CD8-positive, alpha-beta memory T cell (primary cell): Measurements from ENCODE around the gene KRTAP10-1. TPM values are rescaled to one million over a fixed set of nuclear protein-coding genes. Genes with fewer than 3 reads are reported as not detected.
A peak's percentile ranks its signal among the peaks of the same experiment; 100 is the strongest.

ENCODE experiments used
- CTCF ChIA-PET: fragments of 350-600 bp; sonication (Branson Sonifier 250); formaldehyde crosslinking; loops from one replicate; lab custom pipeline; 2021; ENCODE audit warnings: antibody characterized with exemption; lab: Charles Lee
- POLR2A ChIA-PET: fragments of 350-600 bp; sonication (Branson Sonifier 250); formaldehyde crosslinking; loops from one replicate; lab custom pipeline; 2021; ENCODE audit warnings: antibody characterized with exemption; lab: Charles Lee
- DNase-seq, 5 donors: peaks; one replicate each; pipeline versions ENCODE4 v3.0.0 to v3.0.0-alpha.2; 2020 to 2022; ENCODE audit warnings: mixed read lengths in 1 of 5
- H3K27ac ChIP-seq: one replicate; pipeline ENCODE4 v1.7.0; 2013; ENCODE audit warnings: low read depth, mild to moderate bottlenecking, low read length, moderate library complexity
- H3K27me3 ChIP-seq: 2 replicates; pipeline ENCODE4 v1.7.0; 2013; ENCODE audit warnings: low read length, mild to moderate bottlenecking; ENCODE audit not compliant: insufficient read depth, poor library complexity, severe bottlenecking
- H3K36me3 ChIP-seq: 2 replicates; pipeline ENCODE4 v1.7.0; 2013; ENCODE audit warnings: mild to moderate bottlenecking, low read length, moderate library complexity; ENCODE audit not compliant: insufficient read depth
- H3K4me1 ChIP-seq: 2 replicates; pipeline ENCODE4 v1.7.0; 2013; ENCODE audit warnings: mild to moderate bottlenecking, low read length, moderate library complexity; ENCODE audit not compliant: insufficient read depth
- H3K4me3 ChIP-seq: 2 replicates; pipeline ENCODE4 v1.7.0; 2013; ENCODE audit warnings: mild to moderate bottlenecking, low read length
- H3K9me3 ChIP-seq: 2 replicates; pipeline ENCODE4 v1.7.0; 2013; ENCODE audit warnings: mild to moderate bottlenecking, low read length
- H3K27ac Mint-ChIP-seq, 8 donors: one replicate each; pipeline ENCODE4 v1.8.0; 2020 to 2021; ENCODE audit warnings: mixed read lengths in 8 of 8, mild to moderate bottlenecking in 6 of 8, inconsistent platforms in 3 of 8, moderate library complexity in 3 of 8
- H3K27me3 Mint-ChIP-seq, 2 donors: one replicate each; pipeline ENCODE4 v1.8.0; 2020 to 2021; ENCODE audit warnings: mixed read lengths in 2 of 2, mild to moderate bottlenecking in 1 of 2, moderate library complexity in 1 of 2
- H3K36me3 Mint-ChIP-seq, 3 donors: one replicate each; pipeline ENCODE4 v1.8.0; 2020 to 2021; ENCODE audit warnings: mixed read lengths in 3 of 3, inconsistent platforms in 1 of 3, mild to moderate bottlenecking in 1 of 3
- H3K4me1 Mint-ChIP-seq, 3 donors: one replicate each; pipeline ENCODE4 v1.8.0; 2020 to 2021; ENCODE audit warnings: mixed read lengths in 3 of 3, inconsistent platforms in 1 of 3, mild to moderate bottlenecking in 1 of 3
- H3K4me3 Mint-ChIP-seq, 7 donors: one replicate each; pipeline ENCODE4 v1.8.0; 2020 to 2021; ENCODE audit warnings: mixed read lengths in 7 of 7, mild to moderate bottlenecking in 6 of 7, moderate library complexity in 4 of 7, inconsistent platforms in 2 of 7
- H3K9me3 Mint-ChIP-seq, 5 donors: one replicate each; pipeline ENCODE4 v1.8.0; 2020 to 2022; ENCODE audit warnings: mixed read lengths in 5 of 5, mild to moderate bottlenecking in 3 of 5, moderate library complexity in 2 of 5, inconsistent platforms in 1 of 5
- polyA plus RNA-seq: library from polyadenylated mRNA; unstranded; fragments of 300-500 nt; fragmentation: Illumina TruSeq; gene quantifications from one replicate; pipeline ENCODE4 v1.2.3, GENCODE V29; 2021
- total RNA-seq, 2 experiments: library from RNA; stranded (reverse); gene quantifications; one replicate each; pipeline ENCODE4 v1.2.3, GENCODE V29; 2021

The KRTAP10-1 gene
- total and polyA plus RNA-seq, 3 experiments from 2014 or later = not detected

DNA sequence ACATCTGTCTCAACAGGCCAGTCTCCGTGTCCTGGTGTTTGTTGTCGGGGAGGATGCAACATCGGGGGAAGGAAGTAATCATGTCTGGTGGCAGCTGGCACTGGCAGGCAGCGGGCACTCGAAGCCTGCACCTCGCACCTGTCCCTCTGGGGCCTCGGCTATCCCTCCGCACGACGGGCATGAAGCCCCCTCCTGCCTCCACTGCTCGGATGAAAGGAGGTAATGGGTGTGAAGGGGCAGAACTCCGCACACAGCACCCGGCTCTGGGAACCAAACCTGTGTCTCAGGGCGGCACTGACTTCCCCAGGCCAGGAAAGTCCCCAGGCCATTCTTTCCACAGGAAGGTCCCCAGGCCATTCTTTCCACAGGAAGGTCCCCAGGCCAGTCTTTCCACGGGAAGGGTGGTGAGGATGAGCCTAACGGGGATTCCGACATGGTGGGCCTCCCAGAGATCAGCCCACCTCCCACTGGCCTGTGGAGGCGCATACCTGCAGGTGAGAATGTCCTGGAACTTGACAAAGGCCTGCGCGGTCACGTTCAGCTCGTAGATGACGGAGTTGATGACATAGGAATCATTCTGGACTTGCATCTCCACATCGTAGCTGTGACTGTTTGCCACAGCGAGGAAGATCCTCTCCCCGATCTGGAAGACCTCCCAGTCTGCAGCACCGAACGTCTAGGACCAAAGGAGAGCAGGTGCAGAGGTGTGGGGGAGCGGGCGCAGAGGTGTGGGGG is 31.1 kb downstream of the KRTAP10-1 start:
- Mint-ChIP-seq H3K4me3 (peak overlapping the region in 1 of 7 donors; percentile 22), H3K9me3 (no peaks in the 10 kb centered on the region), H3K27me3 (peaks cover 0 to 2% of the 10 kb centered on the region in 2 donors), H3K4me1 (peaks cover 0 to 10% (median 0%) of the 10 kb centered on the region in 3 donors), H3K36me3 (no peaks in the 10 kb centered on the region), H3K27ac (no peak overlapping the region)
- H3K9me3 ChIP-seq = no peaks in the 10 kb centered on the region
- no peaks in the 10 kb centered on the region for H3K36me3 ChIP-seq
- H3K4me3 ChIP-seq = no peak overlapping the region
- no peak overlapping the region for H3K27ac ChIP-seq
- no peaks in the 10 kb centered on the region for H3K27me3 ChIP-seq
- CTCF ChIA-PET = interaction anchor here (2.2 to 6.1 kb wide), 3 partner anchors 39 to 285 kb away, joined by 16 to 134 read pairs (median 63); no protein-coding TSS in a partner anchor
- peaks cover 11% of the 10 kb centered on the region for H3K4me1 ChIP-seq
- POLR2A ChIA-PET = no interaction called here
- no peak for DNase-seq

DNA sequence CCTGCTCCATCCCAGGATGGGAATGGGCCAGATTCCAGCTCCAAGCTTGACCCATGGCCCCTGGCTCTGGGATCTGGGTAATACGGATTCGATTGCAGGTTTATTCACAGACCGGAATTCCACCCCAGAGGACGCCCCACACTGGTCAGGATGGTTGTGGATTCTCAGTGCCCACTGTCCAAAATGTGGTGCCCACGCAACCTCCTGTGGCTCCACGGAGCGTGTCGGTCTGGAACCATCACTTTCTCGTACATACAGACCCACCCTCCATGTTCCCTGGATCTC is 31.6 kb downstream of the KRTAP10-1 start:
- Mint-ChIP-seq H3K4me1 (peaks cover 0 to 12% (median 0%) of the 10 kb centered on the region in 3 donors), H3K4me3 (no peak overlapping the region), H3K9me3 (no peaks in the 10 kb centered on the region), H3K27me3 (peaks cover 0 to 2% of the 10 kb centered on the region in 2 donors), H3K27ac (no peak overlapping the region), H3K36me3 (no peaks in the 10 kb centered on the region)
- Histone ChIP-seq H3K27ac (no peak overlapping the region), H3K4me3 (no peak overlapping the region), H3K36me3 (no peaks in the 10 kb centered on the region), H3K27me3 (no peaks in the 10 kb centered on the region), H3K9me3 (no peaks in the 10 kb centered on the region), H3K4me1 (peaks cover 11% of the 10 kb centered on the region)
- POLR2A ChIA-PET = no interaction called here
- CTCF ChIA-PET = interaction anchor here (6.1 kb wide), 1 partner anchor 233 kb away, joined by 134 read pairs; no protein-coding TSS in a partner anchor
- DNase-seq = no peak

DNA sequence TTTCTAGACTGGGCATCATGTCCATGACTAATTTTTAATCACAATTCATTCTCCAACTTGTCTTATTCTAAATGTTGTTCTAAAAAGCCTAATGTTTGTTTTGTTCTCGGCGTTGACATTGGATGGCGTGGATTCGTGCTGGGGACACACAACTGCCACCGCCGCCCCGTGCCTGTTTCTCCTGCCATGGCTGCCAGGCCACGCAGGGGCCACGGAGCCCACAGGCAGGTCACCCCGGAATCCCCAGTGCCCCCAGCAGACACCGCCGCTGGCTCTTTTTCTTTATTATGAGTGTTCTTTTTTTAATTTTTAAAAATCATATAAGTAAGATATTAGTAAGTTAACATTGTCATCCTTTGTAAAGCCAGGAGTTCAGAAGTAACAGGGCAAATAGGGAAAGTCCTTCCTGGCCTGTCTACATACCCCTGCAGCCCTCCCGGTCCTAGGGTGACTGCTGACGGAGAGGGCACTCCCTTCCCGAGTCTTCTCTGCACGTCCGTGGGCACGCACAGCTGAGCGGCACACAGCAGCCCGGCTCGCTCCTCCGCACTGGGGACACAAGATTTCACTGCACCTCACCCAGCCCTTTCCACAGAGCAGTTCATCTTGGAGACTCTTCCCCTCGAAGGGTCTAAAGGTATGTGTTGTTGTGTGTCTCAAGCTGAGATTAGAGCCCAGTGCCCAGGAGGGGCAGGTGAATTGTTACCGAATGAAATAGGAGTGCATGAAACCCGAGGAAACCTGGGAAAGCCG is 32.1 kb downstream of the KRTAP10-1 start:
- peaks cover 11% of the 10 kb centered on the region for H3K4me1 ChIP-seq
- ChIA-PET POLR2A (no interaction called here), CTCF (interaction anchor here (6.1 kb wide), 1 partner anchor 233 kb away, joined by 134 read pairs; no protein-coding TSS in a partner anchor)
- H3K9me3 Mint-ChIP-seq = no peaks in the 10 kb centered on the region
- no peak overlapping the region for H3K27ac Mint-ChIP-seq
- no peaks in the 10 kb centered on the region for H3K36me3 ChIP-seq
- H3K27me3 ChIP-seq = no peaks in the 10 kb centered on the region
- H3K4me1 Mint-ChIP-seq = peaks cover 0 to 12% (median 0%) of the 10 kb centered on the region in 3 donors
- DNase-seq = no peak
- no peak overlapping the region for H3K27ac ChIP-seq
- H3K4me3 ChIP-seq = no peak overlapping the region
- H3K9me3 ChIP-seq = no peaks in the 10 kb centered on the region
- no peaks in the 10 kb centered on the region for H3K36me3 Mint-ChIP-seq
- peaks cover 0 to 2% of the 10 kb centered on the region in 2 donors for H3K27me3 Mint-ChIP-seq
- peak overlapping the region in 1 of 7 donors; percentile 13 for H3K4me3 Mint-ChIP-seq

DNA sequence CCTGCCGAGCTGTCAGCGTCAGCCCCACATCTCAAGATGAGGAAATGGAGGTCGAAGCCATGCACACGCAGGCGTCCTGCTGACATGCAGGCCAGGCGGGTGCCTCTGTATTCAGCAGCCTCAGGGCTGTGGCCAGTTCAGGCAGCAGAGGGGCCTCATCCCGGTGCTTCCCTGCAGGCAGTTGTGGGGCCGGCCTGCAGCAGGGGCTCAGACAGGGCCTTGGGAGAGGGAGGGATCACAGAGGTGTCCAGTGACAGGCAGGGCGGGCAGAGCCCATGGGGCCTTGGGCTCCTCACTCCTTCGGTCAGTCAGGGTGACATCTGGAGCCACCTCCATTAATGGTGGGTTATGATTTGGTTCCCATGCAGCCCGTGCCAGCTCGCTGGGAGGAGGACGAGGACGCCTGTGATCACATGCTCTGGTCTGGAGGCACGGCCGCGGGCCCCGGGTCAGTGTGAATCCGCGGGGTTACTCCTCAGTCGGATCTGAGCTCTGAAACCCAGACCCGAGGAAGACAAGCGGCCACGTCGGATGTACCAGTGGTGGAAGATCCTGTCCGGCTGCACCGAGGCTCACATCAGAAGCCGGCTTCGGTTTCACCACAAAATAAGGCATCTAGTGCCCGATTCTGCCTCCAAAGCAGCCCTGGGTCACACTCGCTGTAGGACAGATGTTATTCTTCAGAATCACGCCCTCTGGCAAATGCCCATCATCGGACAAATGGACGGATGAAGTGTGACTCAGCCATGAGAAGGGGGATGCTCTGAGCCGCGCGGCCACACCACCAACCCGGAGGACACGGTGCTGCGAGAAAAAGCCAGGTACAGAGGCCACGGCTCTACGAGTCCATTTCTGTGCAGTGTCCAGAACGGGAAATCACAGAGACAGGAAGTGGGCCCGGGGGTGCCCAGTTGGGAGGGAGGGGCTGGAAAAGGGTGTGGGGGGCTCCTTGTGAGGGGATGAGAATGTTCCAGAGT is 33.4 kb downstream of the KRTAP10-1 start:
- CTCF ChIA-PET = interaction anchor here (1.0 kb wide), 1 partner anchor 236 kb away, joined by 6 read pairs; no protein-coding TSS in a partner anchor
- POLR2A ChIA-PET = no interaction called here
- H3K36me3 ChIP-seq = no peaks in the 10 kb centered on the region
- no peak overlapping the region for H3K27ac Mint-ChIP-seq
- no peak for DNase-seq
- peaks cover 0 to 15% (median 0%) of the 10 kb centered on the region in 3 donors for H3K4me1 Mint-ChIP-seq
- H3K27me3 ChIP-seq = no peaks in the 10 kb centered on the region
- H3K27ac ChIP-seq = no peak overlapping the region
- H3K36me3 Mint-ChIP-seq = no peaks in the 10 kb centered on the region
- H3K4me3 ChIP-seq = no peak overlapping the region
- H3K9me3 Mint-ChIP-seq = no peaks in the 10 kb centered on the region
- peaks cover 11% of the 10 kb centered on the region for H3K4me1 ChIP-seq
- no peaks in the 10 kb centered on the region for H3K9me3 ChIP-seq
- peaks cover 2 to 3% of the 10 kb centered on the region in 2 donors for H3K27me3 Mint-ChIP-seq
- no peak overlapping the region for H3K4me3 Mint-ChIP-seq

DNA sequence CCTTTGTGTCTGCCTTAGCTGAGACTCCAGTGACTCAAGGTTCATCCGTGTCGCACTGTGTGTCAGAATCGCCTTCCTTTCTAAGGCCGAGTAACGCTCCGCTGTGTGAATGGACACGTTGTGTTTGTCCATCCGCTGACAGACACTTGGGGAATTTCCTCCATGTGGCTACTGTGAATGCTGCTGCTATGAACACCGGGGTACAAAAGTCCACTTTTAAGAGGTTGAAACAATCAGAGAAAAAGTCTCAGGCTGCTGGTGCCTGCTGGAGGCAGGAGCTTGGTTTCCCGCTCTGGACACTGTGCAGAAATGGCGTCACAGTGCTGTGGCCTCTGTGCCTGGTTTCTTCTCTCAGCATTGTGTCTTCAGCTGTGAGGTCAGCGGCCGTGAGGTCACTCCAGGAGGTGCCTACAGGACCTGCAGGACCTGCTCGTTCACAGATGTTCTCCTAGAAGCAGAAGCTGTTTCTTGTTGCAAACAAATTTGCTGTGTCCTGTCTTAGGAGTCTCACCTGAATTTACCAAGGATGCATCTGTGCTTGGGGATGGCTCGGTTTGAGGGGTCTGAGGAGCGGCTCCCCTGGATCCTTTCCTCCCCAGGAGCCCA is 34.2 kb downstream of the KRTAP10-1 start:
- no peak for DNase-seq
- H3K27ac ChIP-seq = no peak overlapping the region
- H3K27ac Mint-ChIP-seq = no peak overlapping the region
- POLR2A ChIA-PET = no interaction called here
- CTCF ChIA-PET = interaction anchor here (0.9 to 2.3 kb wide), 3 partner anchors 237 to 288 kb away, joined by 3 to 8 read pairs (median 6); no protein-coding TSS in a partner anchor
- peaks cover 0 to 12% (median 0%) of the 10 kb centered on the region in 3 donors for H3K4me1 Mint-ChIP-seq
- H3K9me3 Mint-ChIP-seq = no peaks in the 10 kb centered on the region
- no peaks in the 10 kb centered on the region for H3K36me3 ChIP-seq
- no peaks in the 10 kb centered on the region for H3K36me3 Mint-ChIP-seq
- H3K4me1 ChIP-seq = peaks cover 7% of the 10 kb centered on the region
- H3K27me3 Mint-ChIP-seq = peaks cover 2 to 3% of the 10 kb centered on the region in 2 donors
- no peaks in the 10 kb centered on the region for H3K9me3 ChIP-seq
- H3K4me3 ChIP-seq = no peak overlapping the region
- H3K4me3 Mint-ChIP-seq = no peak overlapping the region
- no peaks in the 10 kb centered on the region for H3K27me3 ChIP-seq

DNA sequence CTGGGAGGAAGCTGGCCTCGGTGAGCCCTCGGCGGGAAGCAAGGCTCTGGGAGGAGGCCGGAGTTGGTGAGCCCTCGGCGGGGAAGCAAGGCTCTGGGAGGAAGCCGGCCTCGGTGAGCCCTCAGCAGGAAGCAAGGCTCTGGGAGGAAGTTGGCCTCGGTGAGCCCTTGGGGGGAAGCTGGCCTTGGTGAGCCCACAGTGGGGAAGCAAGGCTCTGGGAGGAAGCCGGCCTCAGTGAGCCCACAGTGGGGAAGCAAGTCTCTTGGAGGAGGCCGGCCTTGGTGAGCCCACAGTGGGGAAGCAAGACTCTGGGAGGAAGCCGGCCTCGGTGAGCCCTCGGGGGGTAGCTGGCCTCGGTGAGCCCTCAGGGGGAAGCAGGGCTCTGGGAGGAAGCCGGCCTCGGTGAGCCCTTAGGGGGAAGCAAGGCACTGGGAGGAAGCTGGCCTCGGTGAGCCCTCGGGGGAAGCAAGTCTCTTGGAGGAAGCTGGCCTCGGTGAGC is 36.0 kb downstream of the KRTAP10-1 start:
- Mint-ChIP-seq H3K9me3 (no peaks in the 10 kb centered on the region), H3K4me3 (no peak overlapping the region), H3K27ac (peak overlapping the region in 1 of 8 donors; percentile 78), H3K36me3 (no peaks in the 10 kb centered on the region), H3K4me1 (peaks cover 0 to 8% (median 0%) of the 10 kb centered on the region in 3 donors), H3K27me3 (peaks cover 2 to 5% of the 10 kb centered on the region in 2 donors)
- CTCF ChIA-PET = interaction anchor here (2.3 kb wide), 1 partner anchor 289 kb away, joined by 8 read pairs; no protein-coding TSS in a partner anchor
- no peak for DNase-seq
- H3K9me3 ChIP-seq = no peaks in the 10 kb centered on the region
- POLR2A ChIA-PET = no interaction called here
- no peaks in the 10 kb centered on the region for H3K4me1 ChIP-seq
- peaks cover 4% of the 10 kb centered on the region for H3K27me3 ChIP-seq
- H3K27ac ChIP-seq = no peak overlapping the region
- H3K36me3 ChIP-seq = no peaks in the 10 kb centered on the region
- no peak overlapping the region for H3K4me3 ChIP-seq
